Measurements from ENCODE around the gene C10orf90.

- TF ChIP-seq FOXM1 (IDR thresholded peaks at IDR 0.05; ENCODE audit: borderline replicate concordance), result no peak
- TF ChIP-seq SUZ12 (IDR thresholded peaks at IDR 0.05), result no peak
- no peak for TF ChIP-seq TARDBP (IDR thresholded peaks at IDR 0.05)
- TF ChIP-seq FOXA1 (IDR thresholded peaks at IDR 0.05), result no peak
- no peak for TF ChIP-seq ELF4 (IDR thresholded peaks at IDR 0.05)
- TF ChIP-seq BHLHE40 (IDR thresholded peaks at IDR 0.05; ENCODE audit: borderline replicate concordance), result no peak
- TF ChIP-seq PKNOX1 (IDR thresholded peaks at IDR 0.05), result no peak
- TF ChIP-seq NFRKB (IDR thresholded peaks at IDR 0.05), result no peak
- no peak for TF ChIP-seq SP1 (IDR thresholded peaks at IDR 0.05)
- no peak for TF ChIP-seq HDGF (IDR thresholded peaks at IDR 0.05; ENCODE audit: borderline replicate concordance)
These were observed 161.3 kb downstream of the C10orf90 start for GRCh38 chr10:126509182-126509581.

Data from HEK293T (cell line).